Measurements from ENCODE around the gene CHEK1. TPM values are rescaled to one million over a fixed set of nuclear protein-coding genes. Genes with fewer than 3 reads are reported as not detected.

The CHEK1 gene
- total and polyA plus RNA-seq, 9 of the 15 experiments (the other 6 are each of a cell fraction or from before 2014, with no cell fraction given), result 62.6 to 108 (median 87.5) TPM

DNA sequence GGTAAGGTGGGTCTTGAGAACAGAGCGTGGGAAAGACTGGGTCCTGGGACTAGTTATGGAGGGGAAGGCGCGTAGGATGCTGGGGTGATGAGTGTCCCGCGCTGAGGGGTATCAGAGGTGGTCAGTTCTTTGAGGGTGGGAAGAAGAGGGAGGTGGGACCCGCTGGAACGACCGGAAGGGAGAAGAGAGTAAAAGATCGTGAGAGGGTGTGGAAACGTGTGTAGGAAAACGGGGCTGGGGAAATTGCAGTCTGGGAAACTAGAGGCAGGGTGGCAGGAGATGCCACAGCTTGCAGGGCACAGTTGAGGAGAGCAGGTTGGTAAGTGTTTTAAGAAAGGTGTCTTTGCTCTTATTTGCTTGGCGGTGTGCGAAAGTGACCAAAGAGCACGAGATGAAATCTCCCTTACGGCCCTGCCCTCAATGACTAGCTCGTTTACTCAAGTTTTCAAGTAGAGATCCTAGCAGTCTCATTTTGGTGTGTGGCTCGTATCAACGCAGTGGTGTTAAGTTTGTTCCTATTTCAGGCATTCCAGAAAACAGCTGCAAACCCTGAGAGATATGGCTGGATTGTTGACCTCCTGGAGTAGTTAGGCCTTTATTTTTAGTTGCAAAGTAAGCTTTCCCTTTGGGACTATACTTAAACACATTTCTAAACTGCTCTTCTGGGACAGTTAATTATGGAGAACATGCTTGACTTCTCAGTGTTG, 31.7 kb upstream of the CHEK1 start (continued):
- TF ChIP-seq ZNF609 (CRISPR knock-in tag; IDR thresholded peaks at IDR 0.05; ENCODE audit: borderline replicate concordance) (no peak), POU5F1 (IDR thresholded peaks at IDR 0.05; ENCODE audit: borderline replicate concordance, low read depth, low read length, partially characterized antibody) (no peak), ZC3H11A (IDR thresholded peaks at IDR 0.05; ENCODE audit: low read depth, low read length) (no peak), CHD1 (IDR thresholded peaks at IDR 0.05; ENCODE audit: low read length) (peak; percentile 69), THAP7 (CRISPR knock-in tag; IDR thresholded peaks at IDR 0.05) (peak; percentile 74; the same call in 1 of the 2 replicates), ZNF589 (CRISPR knock-in tag; IDR thresholded peaks at IDR 0.05; ENCODE audit: low read depth) (no peak), HDGF (IDR thresholded peaks at IDR 0.05) (peak; percentile 89), PURB (CRISPR knock-in tag; IDR thresholded peaks at IDR 0.05; ENCODE audit: low read depth) (no peak), CBFA2T2 (conservative IDR thresholded peaks at IDR 0.05) (no peak), ZNF76 (CRISPR knock-in tag; IDR thresholded peaks at IDR 0.05; ENCODE audit: borderline replicate concordance) (no peak), KLF1 (tag; IDR thresholded peaks at IDR 0.05) (0 out of 2 replicates have a peak, but pooled peaks have one; percentile 22), ZBTB40 (IDR thresholded peaks at IDR 0.05) (peak; percentile 67), ZBTB40 (CRISPR knock-in tag; IDR thresholded peaks at IDR 0.05) (no peak)
